Activated naive CD4-positive, alpha-beta T cell (primary cell): ENCODE results near the gene TBC1D22B.
"Not testable (repeated sequence)": the region's sequence is repeated elsewhere in the genome, so short reads cannot be mapped to it uniquely, and the experiment has no call there.

ENCODE experiments used
- DNase-seq, 4 experiments: peaks; one replicate each; lab custom pipeline; 2025; lab: John Stamatoyannopoulos, UW

TBC1D22B gene

DNA sequence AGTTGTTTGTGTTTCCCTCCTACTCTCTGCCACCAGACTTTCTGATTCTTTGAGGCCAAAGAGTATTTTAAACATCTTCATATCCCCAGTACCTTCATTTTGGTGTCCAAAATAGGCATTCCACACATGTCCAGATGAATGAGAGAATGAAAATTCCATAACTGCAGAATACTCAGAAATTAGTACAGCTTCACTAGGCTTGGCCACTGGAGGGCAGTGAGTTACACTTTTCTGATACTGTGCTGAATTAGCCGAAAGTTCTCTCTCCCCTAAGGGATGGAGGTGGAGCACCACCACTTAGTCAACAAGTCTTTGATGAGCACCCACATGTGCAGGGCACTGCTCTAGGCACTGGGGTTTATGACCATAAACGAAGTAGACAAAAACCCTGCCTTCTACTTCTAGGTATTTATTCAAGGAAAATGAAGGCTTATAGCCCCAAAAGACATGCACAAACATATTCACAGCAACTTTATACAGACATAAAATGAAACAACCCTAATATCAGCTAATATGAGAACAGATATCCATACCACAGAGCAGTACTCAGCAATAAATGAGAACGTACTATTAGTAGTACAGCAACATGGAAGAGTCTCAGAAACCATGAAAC is 46.4 kb downstream of the TBC1D22B start:
- no peak for DNase-seq

DNA sequence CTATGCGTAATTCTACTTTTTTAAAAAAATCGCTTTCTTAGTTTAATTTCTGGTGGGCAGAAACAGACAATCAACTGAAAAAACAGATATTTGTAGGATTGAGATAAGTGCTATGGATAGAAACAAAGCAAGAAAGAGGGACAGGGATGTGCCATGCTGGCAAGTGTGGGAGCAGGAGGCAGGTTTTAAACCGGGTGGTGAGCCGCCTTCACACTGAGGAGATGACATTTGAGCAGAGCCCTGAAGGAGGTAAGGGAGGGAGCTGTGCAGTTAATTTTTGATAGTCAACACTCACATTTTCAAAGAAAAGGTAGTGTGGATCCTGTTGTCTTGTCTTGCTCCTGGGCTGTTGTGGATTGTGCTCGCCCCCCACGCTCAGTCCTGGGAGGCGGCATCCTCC is 47.2 kb downstream of the TBC1D22B start:
- no peak for DNase-seq

DNA sequence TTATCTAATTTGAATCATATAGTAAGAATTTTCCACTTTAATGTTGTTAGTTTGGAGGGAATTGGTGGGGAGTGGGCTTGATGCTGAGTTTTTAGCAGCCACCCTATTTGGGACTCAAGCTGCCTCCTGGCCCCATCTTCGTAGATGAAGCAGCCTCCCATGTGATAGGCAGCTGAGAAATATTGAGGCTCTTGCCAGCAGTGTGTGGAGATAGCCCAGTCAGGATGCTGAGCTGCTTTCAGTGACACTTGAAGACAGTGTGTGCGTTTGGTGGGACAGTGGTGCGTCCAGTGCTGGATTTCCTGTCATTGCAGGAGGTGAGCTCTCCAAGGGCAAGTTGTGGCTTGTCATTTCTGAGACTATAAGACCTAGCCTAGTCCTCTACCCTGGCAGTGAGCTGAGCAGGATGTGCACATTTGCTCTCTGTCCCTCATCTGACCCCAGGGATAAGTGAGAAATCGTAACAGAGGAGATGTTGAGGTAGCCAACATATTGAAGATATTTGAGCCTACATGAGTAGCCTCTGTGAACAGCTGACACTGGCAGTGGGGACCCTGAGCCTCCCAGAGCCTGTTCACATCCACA is 48.4 kb downstream of the TBC1D22B start:
- no peak for DNase-seq

DNA sequence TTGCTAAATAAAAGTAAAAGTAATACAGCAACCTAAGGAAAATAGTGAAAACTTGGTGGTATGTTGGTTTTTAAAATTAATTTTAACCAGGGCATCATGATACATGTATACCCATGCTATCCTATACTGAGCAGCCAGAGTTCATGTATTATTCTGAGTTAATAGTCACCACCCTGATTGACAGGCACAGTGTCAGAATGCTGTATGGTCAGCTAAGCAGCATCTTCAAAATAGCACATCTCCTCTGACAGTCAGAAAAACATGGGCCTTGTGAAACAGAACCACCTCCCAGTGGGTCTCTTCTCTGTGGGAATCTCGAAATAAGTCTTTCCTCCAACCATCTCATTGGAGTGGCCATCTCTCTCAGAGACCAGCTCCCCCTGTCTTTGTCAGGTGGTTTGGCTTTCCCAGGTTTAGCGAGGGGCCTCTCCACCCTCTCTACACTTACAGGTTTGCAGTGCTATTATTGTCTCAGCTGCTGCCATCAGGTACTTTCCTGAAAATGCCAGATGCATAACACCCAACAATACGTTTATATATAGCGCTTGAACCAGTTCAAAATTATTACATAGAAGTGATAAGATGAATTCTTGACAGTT is 49.2 kb downstream of the TBC1D22B start:
- DNase-seq = no peak

DNA sequence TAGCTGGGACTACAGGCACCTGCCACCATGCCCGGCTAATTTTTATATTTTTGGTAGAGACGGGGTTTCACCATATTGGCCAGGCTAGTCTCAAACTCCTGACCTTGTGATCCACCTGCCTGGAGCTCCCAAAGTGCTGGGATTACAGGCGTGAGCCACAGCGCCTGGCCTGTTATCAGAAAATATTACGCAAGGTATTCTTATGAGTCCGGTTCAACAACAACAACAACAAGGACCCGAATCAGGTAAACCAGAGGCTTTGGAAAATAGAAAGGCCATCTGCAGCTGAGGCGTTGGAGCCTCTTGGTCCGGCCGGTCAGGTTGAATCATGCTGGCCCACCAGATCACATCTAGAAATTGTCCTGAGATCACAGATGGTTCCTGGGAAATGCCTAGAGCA is 49.9 kb downstream of the TBC1D22B start:
- not testable (repeated sequence) for DNase-seq

DNA sequence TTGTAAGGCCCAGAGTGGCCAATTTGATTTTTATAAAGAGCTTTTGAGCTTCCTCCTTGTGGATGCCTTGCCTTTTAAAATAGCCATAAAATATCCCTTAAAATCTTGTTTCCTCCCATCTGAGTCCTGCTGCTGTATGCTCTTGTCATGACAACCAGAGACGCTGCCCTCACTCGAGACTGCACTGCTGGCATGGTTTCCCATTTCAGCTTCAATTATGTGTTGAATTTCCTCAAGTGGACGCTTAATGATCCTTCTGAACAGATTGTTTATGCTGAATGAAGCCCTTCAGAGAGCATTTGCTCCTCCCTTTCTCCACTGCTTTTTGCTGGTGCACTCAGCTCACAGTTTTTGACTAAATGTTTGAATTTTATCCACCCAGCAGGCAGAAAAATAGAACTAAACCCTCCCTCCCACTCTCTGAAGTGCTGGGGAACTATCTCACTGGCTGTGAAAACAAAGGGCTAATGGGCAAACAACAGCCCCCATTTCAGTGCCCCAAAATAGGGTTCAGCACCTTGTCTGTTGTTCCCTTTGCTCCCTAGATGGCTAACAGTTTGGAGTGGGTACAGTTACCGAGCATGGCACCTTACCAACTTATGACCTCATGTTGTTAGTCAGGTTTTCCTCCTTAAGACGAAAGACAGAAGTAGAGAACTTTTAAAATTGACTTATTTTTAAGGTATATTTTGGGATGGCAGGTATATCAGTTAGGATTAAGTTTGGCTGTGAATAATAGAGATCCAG is 50.7 kb downstream of the TBC1D22B start:
- DNase-seq = no peak

DNA sequence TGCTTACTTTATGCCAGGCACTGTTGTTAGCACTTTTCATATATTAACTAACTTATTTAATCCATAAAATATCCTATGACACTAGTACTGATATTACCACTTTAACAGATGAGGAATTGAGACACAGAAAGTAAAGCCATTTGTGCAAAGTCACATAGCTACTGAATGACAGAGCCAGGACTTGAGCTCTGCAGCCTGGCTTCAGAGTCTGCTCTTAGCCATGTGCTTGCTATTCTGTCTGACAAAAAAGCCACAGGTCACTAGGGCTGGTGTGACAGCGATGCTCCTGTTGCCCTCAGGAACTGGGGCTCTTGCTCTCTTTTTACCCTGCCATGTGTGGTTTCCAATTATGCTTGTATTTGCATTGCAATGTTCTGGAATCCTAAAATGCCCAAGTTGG is 51.5 kb downstream of the TBC1D22B start:
- DNase-seq = no peak

DNA sequence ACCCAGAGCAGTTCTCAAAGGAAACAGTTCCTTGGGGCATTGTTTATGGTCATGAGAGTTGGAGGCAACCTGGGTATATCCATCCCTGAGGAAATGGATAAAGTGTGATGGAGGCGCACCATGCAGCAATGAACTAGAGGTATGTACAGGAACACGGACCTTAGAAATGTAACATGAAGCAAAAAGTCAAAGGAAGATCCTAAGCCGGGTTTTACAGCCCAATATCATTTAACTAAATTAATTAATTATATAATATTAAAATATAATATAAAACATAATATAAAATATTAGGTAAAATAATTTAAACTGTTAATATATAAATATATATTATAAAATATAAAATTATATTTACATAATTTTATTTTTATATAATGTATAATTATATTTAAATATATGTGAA is 52.1 kb downstream of the TBC1D22B start:
- no peak for DNase-seq

DNA sequence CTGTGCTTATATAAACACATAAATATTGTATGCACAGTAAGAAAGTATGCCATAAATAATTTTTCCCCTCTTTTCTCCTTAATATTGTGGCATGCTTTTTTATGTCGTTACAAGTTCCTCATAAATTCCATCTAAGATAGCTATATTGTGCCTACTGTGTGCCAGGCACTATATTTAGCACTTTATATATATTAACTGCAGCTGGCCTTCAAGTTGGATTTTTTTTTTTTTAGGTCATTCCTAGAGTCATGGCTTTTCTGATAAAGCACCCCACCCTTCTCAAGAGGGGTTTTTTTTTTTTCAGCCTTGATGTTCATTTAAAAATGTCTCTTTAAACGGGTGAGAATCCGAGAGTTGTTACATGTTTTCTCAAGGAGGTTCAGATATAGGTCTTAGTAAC is 53.4 kb downstream of the TBC1D22B start:
- DNase-seq = no peak

DNA sequence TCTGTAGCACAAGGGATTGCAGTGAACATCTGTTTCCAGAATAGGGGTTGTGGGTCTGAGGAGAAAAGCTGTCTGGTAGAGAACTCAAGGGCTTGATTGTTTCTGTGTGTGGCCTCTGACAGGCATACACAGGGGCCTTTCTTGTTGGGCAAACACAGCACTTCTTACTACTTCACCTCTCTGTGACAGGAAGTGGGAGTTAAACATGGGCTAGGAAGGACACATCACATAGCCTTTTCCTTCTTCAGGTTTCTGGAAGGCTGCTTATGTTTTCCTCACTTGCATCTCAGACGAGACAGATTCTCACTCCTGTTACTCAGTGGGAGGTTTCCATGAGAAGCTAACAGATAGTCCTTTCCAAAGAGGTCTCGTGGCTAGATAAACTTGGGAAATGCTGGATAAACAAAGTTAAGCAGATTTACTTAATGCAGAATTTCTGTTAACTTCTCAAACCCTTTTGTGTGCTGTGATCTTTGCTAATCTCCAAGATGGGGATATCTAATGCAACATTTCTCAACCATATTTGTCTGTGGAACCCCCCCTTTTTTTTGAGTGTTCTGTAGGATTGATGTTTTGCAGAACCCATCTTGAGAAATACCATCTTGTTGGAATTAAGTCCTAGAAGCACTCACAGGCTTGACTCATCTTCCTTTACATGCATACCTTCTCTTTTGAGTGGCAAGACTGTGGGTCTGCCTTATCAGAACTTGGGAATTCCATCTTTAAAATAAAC is 54.3 kb downstream of the TBC1D22B start:
- DNase-seq = no peak

DNA sequence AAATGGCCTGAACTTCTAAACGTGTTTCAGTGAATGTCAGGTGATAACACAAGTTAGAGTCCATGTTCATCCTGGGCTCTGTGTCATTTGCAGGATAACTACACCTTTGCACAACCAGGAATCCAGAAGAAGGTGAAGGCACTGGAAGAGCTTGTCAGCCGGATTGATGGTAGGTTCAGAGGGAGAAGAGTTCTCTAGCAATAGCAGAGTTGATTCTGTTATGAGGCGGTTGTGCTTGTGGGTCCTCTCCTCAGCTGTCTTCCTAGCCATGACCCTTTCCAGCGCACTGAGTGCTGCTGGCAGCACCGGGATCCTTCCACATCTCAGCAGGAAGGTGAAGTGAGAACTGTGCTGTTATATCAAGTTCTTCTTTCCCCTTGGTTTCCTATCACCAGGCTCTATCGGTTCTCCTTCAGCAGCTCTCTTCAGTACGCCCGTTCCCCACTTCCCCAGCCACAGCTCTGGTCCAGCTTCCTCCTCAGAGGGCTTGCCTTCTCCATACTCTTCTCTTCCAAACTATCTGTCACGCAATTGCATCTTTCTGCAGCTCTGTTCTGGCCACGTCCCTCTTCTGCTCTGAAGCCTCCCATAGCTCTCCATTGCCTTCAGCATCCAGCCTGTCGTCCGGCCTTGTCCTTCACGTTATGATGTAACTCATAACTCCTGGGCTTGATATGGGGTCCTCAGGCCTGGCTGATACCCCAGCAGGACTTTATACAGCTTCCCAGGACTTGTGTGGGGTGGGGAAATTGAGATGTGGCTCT is 56.3 kb downstream of the TBC1D22B start:
- DNase-seq = no peak

DNA sequence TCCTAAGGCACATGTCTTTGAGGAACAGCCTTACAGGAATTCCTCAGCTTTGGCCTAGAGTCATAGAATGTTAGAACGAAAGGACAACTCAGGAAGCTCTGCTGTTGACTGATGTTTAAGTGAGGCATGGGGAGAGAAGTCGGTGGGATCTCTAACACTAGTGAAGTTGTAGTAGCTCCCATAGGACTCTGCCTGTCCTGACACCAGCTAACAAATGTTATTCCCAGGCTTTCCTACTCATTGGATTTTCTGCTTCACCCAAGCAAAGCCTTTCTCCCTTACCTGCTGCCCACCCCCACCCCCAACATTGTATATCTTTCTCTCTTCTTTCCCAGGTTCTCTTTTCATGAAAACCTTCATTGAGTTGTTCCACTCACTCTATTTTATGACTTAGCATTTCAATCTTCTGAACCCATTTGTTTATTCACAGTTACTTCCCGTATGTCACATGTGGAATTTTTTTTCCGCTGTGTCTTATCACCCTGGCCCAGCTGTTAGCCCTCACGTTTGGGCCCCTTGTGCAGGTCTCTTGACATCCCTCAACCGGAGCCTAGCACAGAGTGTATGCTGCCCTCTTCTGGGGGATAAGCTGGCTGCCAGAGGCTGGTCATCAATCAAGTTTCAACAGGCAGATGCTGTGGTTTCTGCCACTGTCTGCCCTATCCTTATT is 57.0 kb downstream of the TBC1D22B start:
- peak in 1 of 4 experiments; percentile 11 for DNase-seq

DNA sequence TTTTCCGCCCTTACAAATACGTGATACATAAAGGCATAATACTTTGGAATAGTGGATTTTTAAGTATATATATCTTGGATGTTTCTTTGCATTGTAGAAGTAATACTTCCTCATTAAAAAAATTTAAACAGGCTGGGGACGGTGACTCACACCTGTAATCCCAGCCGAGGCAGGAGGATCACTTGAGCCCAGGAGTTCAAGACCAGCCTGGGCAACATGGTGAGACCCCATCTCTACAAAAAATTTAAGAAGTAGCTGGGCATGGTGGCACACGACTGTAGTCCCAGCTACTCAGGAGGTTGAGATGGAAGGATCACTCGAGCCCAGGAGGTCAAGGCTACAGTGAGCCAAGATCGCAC is 57.6 kb downstream of the TBC1D22B start:
- no peak for DNase-seq

DNA sequence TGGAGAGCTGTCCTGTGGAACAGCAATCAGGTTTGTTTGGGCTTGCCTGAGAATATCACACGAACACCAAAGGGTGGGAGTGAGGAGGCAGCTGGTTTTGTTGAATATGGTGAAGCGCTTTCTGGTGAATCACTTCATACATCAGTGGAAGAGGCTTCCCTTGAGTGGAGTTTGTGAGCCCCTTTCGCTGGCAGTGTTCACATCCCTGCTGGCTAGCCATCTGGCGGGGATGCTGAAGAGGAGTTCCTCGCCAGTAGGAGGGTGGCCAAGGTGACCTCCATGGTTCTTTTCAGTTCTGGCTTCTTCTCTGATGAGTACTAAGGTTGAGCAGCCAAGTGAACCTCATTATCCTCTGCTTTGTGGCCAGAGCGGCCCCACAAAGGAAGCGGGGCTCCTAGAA is 58.5 kb downstream of the TBC1D22B start:
- no peak for DNase-seq

DNA sequence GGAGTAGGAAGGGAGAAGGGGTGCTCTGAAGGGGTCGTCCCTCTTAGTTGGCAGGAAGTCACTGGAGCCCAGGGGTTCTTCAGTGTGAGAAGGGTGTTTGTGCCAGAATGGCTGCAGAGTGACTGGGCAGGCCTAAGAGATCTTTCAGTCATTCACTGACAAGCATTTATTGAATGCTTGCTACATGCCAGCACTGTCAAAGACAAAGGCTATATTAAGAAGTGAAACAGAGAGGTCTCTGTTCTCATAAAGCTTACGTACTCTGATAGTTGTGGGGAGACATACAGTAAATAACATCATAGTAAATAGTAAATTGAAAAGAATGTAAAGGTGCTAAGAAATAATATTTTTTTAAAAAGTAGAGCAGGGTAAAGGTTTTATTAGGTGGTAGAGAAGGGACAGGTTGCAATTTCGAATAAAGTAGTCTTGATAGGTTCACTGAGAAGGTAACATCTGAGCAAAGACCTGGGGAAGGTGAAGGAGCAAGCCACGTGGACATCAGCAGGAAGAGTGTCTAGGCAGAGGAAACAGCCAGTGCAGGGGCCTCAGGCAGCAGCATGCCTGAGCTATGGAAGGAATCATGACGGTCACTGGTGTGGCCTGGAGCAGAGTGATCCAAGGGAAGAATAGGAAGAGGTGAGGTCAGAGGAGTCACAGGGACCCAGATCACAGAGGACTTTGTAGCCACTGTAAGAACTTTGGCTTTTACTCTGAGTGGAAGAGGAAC is 59.9 kb downstream of the TBC1D22B start:
- no peak for DNase-seq

DNA sequence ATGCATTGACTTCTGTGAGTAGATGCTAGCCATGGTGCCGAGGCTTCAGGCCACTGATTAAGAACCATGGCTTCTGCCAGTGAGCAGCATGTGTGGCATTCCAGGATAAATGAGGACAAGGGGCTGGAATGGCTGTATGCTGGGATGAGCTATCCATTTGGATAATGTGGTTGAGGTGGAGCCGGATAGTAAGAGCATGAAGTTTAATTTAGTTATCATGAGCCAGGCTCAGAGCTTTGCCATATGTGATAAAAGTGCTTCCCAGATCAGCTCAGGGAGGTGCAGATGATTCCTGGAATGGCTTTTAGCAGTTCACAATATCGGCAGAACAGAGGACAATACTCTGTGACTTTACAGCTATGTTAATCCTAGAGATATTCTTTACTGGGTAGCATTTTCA is 61.6 kb downstream of the TBC1D22B start:
- DNase-seq = no peak

DNA sequence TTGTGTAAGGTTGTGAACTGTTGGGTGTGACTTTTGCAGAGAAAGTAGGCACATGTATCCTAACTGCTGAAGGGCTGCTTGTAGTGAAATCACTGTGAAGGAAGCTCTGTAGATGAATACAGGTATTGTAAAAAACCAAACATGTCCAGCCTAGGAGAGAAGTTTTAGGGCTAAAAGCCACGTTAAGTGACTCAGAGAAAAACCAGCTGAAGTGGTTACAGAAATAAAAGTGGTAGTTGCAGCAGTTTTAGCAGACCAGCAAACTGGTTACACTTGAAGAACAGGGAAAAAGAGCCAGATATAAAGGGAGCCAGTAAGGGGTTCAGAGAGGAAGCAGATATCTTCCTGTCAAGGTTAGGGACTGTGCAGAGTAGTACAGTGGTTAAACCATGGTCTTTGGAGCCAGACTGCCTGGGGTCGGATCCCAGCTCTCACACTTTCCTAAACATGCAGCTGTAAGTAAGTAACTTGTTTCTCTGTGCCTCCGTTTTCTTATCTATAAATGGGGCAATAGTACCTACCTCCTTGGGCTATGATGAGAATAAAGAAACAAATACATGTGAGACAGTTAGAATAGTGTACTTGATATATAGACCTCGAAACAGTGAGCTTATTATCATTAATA is 62.4 kb downstream of the TBC1D22B start:
- DNase-seq = no peak

DNA sequence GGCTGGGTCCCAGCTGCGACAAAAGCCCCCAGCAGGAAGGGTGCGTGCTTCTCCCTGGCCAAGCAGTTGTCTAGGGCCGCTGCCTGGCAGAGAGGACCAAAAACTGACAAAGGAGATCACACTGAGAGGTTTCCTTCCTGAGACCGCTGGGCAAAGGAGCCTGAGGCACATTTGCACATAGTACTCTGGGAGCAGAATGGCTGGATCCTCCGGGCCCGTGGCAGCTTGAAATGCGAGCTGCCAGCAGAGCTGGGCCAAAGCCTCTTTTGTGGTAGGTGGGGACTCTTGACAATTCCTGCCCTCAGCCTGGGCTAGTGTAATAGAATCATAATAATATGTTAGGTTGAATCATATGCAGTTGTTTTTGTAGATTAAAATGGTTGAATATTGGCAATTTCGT is 63.1 kb downstream of the TBC1D22B start:
- DNase-seq = no peak

DNA sequence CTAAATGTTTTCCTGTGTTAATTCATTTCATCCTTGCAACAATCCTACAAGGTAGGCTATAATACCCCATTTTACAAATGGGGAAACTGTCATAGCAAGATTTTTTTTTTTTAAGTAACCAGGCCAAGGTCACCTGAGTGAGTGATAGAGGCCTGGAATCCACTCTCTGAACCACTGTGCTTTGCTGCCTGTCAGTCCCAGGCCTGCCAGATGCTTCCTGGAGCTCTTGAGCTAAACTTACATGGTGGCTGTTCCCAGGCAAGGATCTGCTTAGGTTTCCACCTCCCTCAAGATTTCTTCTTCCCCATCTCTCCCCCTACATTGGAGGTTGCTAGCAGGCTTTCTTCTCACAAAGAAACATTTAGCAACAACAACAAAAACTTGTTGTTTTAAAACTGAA is 63.5 kb downstream of the TBC1D22B start:
- no peak for DNase-seq
